Globus pallidus (tissue), 1 donor: ENCODE results near the gene RAB40AL.

ENCODE experiments used
- DNase-seq: peaks from one replicate; pipeline ENCODE4 v3.0.0-alpha.2; 2015; ENCODE audit warnings: low spot score

RAB40AL gene

DNA sequence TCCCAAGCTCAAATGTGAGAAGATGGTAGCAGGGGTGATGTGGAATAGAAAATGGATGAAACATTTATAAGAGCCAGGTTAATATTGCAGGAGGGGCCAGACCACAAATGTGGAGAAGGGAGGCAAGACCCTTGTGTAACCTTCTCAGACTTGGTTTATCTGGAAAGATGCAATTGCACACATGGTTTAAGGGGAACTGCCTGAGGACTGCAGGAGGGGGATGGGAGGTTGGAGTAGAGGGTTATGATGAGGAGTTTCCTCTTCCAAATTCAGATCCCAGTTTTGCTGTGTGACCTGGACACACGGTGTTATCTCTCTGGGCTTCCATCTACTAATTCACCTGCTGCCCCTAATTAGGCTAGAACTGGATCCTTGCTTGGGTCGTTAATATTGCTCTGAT lies 46.1 kb downstream of the RAB40AL start:
- no peak for DNase-seq

DNA sequence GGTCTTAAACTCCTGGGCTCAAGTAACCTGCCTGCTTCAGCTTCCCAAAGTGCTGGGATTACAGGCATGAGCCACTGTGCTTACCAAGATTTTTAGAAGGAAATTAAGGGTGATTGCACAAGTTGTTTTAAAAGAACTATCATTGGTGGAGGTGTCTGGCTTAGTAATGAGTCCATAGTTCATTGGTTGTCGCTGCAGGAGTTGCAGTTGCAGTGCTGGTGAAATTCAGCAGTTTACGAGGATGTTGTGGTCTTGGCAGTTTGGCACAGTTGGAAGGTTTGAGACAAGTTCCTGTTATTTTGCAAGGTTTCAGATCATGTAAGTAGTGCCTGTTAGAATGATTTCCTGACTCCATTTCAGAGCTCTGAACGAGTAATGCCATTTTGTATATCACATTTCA lies 48.1 kb downstream of the RAB40AL start:
- DNase-seq, result peak; percentile 2
